Caco-2 (cell line): ENCODE results near the gene AADAC. TPM values are rescaled to one million over a fixed set of nuclear protein-coding genes. Genes with fewer than 3 reads are reported as not detected.

Experiments
- BruUV-seq: library from RNA; stranded (reverse); fragments of 400-500 nt; replicated peaks from 2 replicates; lab custom pipeline; 2021; lab: Mats Ljungman, UMichigan
- CTCF ChIA-PET: fragments of 300-600 bp; sonication (Branson Sonifier 250); formaldehyde crosslinking; loops from one replicate; lab custom pipeline; 2022; ENCODE audit warnings: antibody characterized with exemption; lab: Charles Lee
- POLR2A ChIA-PET: fragments of 300-600 bp; sonication (Branson Sonifier 250); formaldehyde crosslinking; loops from one replicate; lab custom pipeline; 2022; ENCODE audit warnings: antibody characterized with exemption; lab: Charles Lee
- DNase-seq, 2 experiments: peaks; one replicate each; pipeline versions ENCODE4 v3.0.0 to v3.0.0-alpha.2; 2020 to 2022
- H3K27me3 ChIP-seq: replicated peaks from 2 replicates; pipeline ENCODE4 v1.6.0; 2011; ENCODE audit warnings: low read length; ENCODE audit not compliant: control insufficient read depth, insufficient read depth
- H3K36me3 ChIP-seq: 2 replicates; pipeline ENCODE4 v1.5.1; 2011; ENCODE audit warnings: low read length; ENCODE audit not compliant: control insufficient read depth, insufficient read depth
- H3K4me1 ChIP-seq: fragments of 250-450 bp; sonication (Bioruptor Pico); 2 replicates; pipeline ENCODE4 v1.5.1; 2020; ENCODE audit warnings: mild to moderate bottlenecking
- H3K4me3 ChIP-seq: 2 replicates; pipeline ENCODE4 v1.5.1; 2011; ENCODE audit warnings: low read depth, mild to moderate bottlenecking, control low read depth, low read length
- H3K9me3 ChIP-seq: fragments of 250-450 bp; sonication (Bioruptor Pico); 2 replicates; pipeline ENCODE4 v1.5.1; 2020; ENCODE audit warnings: mild to moderate bottlenecking, moderate library complexity
- H3K27ac Mint-ChIP-seq: one replicate; pipeline ENCODE4 v1.8.0; 2022; ENCODE audit warnings: mixed read lengths; ENCODE audit not compliant: unreplicated experiment
- H3K27me3 Mint-ChIP-seq: one replicate; pipeline ENCODE4 v1.8.0; 2022; ENCODE audit warnings: mixed read lengths; ENCODE audit not compliant: insufficient read depth, unreplicated experiment
- H3K36me3 Mint-ChIP-seq: one replicate; pipeline ENCODE4 v1.8.0; 2022; ENCODE audit warnings: mild to moderate bottlenecking, mixed read lengths; ENCODE audit not compliant: insufficient read depth, unreplicated experiment
- H3K4me1 Mint-ChIP-seq: one replicate; pipeline ENCODE4 v1.8.0; 2022; ENCODE audit warnings: low read depth, mixed read lengths; ENCODE audit not compliant: unreplicated experiment
- H3K4me3 Mint-ChIP-seq: one replicate; pipeline ENCODE4 v1.8.0; 2022; ENCODE audit warnings: mild to moderate bottlenecking, moderate library complexity, mixed read lengths; ENCODE audit not compliant: unreplicated experiment
- H3K9me3 Mint-ChIP-seq: one replicate; pipeline ENCODE4 v1.8.0; 2022; ENCODE audit warnings: mixed read lengths; ENCODE audit not compliant: unreplicated experiment
- intact Hi-C: fragments of 100-400 bp; cut with micrococcal nuclease; formaldehyde crosslinking; loops from one replicate; pipeline ENCODE4 v1.10.0; 2022; ENCODE audit not compliant: unreplicated experiment
- total RNA-seq: library from RNA; stranded (reverse); gene quantifications from 2 replicates; pipeline ENCODE4 v1.2.3, GENCODE V29; 2022
- TF ChIP-seq, protein P1 (sequence below), 2 experiments: fragments of 200-600 bp in 1 of 2; IDR thresholded peaks; 1 replicate in 1 of 2; 2 replicates in 1 of 2; pipeline versions ENCODE4 v1.5.1 to v1.8.0; 2011 to 2022; ENCODE audit warnings: antibody characterized with exemption in 1 of 2, control low read depth in 1 of 2, inconsistent platforms in 1 of 2, low read depth in 1 of 2, low read length in 1 of 2, mild to moderate bottlenecking in 1 of 2, moderate library complexity in 1 of 2; ENCODE audit not compliant: insufficient read depth in 1 of 2, severe bottlenecking in 1 of 2, unreplicated experiment in 1 of 2

AADAC gene
- total RNA-seq, 1 experiment from 2014 or later = 0.57 TPM

GRCh38 chr3:151866711-151867410 lies 52.9 kb downstream of the AADAC start:
- H3K9me3 ChIP-seq = no peaks in the 10 kb centered on the region
- Mint-ChIP-seq H3K9me3 (no peaks in the 10 kb centered on the region), H3K4me3 (no peak overlapping the region), H3K4me1 (peaks cover 10% of the 10 kb centered on the region), H3K27ac (no peak overlapping the region), H3K36me3 (no peaks in the 10 kb centered on the region), H3K27me3 (no peaks in the 10 kb centered on the region)
- H3K4me1 ChIP-seq = peaks cover 10% of the 10 kb centered on the region
- H3K4me3 ChIP-seq = no peak overlapping the region
- POLR2A ChIA-PET = interaction anchor here (0.6 kb wide), 1 partner anchor 65 kb away, joined by 12 read pairs; no protein-coding TSS in a partner anchor
- no TSS peak for BruUV-seq
- DNase-seq = no peak
- no peaks in the 10 kb centered on the region for H3K27me3 ChIP-seq
- TF ChIP-seq, protein P1, sequence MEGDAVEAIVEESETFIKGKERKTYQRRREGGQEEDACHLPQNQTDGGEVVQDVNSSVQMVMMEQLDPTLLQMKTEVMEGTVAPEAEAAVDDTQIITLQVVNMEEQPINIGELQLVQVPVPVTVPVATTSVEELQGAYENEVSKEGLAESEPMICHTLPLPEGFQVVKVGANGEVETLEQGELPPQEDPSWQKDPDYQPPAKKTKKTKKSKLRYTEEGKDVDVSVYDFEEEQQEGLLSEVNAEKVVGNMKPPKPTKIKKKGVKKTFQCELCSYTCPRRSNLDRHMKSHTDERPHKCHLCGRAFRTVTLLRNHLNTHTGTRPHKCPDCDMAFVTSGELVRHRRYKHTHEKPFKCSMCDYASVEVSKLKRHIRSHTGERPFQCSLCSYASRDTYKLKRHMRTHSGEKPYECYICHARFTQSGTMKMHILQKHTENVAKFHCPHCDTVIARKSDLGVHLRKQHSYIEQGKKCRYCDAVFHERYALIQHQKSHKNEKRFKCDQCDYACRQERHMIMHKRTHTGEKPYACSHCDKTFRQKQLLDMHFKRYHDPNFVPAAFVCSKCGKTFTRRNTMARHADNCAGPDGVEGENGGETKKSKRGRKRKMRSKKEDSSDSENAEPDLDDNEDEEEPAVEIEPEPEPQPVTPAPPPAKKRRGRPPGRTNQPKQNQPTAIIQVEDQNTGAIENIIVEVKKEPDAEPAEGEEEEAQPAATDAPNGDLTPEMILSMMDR (IDR thresholded peaks at IDR 0.05; ENCODE audit: insufficient read depth in 1 of 2, low read depth in 1 of 2, low read length in 1 of 2, severe bottlenecking in 1 of 2, unreplicated experiment in 1 of 2) = no peak
- intact Hi-C loops = no loop called here
- CTCF ChIA-PET = no interaction called here
- no peaks in the 10 kb centered on the region for H3K36me3 ChIP-seq

GRCh38 chr3:151867666-151868065 lies 53.8 kb downstream of the AADAC start:
- Mint-ChIP-seq H3K4me1 (peaks cover 10% of the 10 kb centered on the region), H3K4me3 (no peak overlapping the region), H3K27me3 (no peaks in the 10 kb centered on the region), H3K36me3 (no peaks in the 10 kb centered on the region), H3K9me3 (no peaks in the 10 kb centered on the region), H3K27ac (no peak overlapping the region)
- no peaks in the 10 kb centered on the region for H3K9me3 ChIP-seq
- intact Hi-C loops = no loop called here
- DNase-seq = no peak
- H3K27me3 ChIP-seq = no peaks in the 10 kb centered on the region
- H3K36me3 ChIP-seq = no peaks in the 10 kb centered on the region
- H3K4me3 ChIP-seq = no peak overlapping the region
- ChIA-PET CTCF (no interaction called here), POLR2A (no interaction called here)
- TF ChIP-seq, protein P1 (IDR thresholded peaks at IDR 0.05; ENCODE audit: insufficient read depth in 1 of 2, low read depth in 1 of 2, low read length in 1 of 2, severe bottlenecking in 1 of 2, unreplicated experiment in 1 of 2) = no peak
- peaks cover 10% of the 10 kb centered on the region for H3K4me1 ChIP-seq
- no TSS peak for BruUV-seq

- DNase-seq = no peak
- POLR2A ChIA-PET = no interaction called here
- Histone ChIP-seq H3K4me1 (peaks cover 10% of the 10 kb centered on the region), H3K27me3 (no peaks in the 10 kb centered on the region), H3K36me3 (no peaks in the 10 kb centered on the region), H3K4me3 (no peak overlapping the region), H3K9me3 (no peaks in the 10 kb centered on the region)
- H3K36me3 Mint-ChIP-seq = no peaks in the 10 kb centered on the region
- TF ChIP-seq, protein P1 (IDR thresholded peaks at IDR 0.05; ENCODE audit: insufficient read depth in 1 of 2, low read depth in 1 of 2, low read length in 1 of 2, severe bottlenecking in 1 of 2, unreplicated experiment in 1 of 2) = no peak
- H3K9me3 Mint-ChIP-seq = no peaks in the 10 kb centered on the region
- H3K27ac Mint-ChIP-seq = no peak overlapping the region
- BruUV-seq = no TSS peak
- H3K4me1 Mint-ChIP-seq = peaks cover 10% of the 10 kb centered on the region
- H3K27me3 Mint-ChIP-seq = no peaks in the 10 kb centered on the region
- intact Hi-C loops = no loop called here
- no peak overlapping the region for H3K4me3 Mint-ChIP-seq
- CTCF ChIA-PET = no interaction called here
Measured at GRCh38 chr3:151869181-151869580, 55.3 kb downstream of the AADAC start.
